Stimulated activated naive CD8-positive, alpha-beta T cell treated with anti-CD3 and anti-CD28 coated beads, Interleukin-15, Interleukin-2, amounts not matched to agents 100 ng/mL and 50 ng/mL, for 24 hours (primary cell): ENCODE measurements around the gene USP31.

ENCODE experiments used
- H3K27ac Mint-ChIP-seq: one replicate; pipeline ENCODE4 v1.8.0; 2021; ENCODE audit warnings: mild to moderate bottlenecking, mixed read lengths
- H3K27me3 Mint-ChIP-seq: one replicate; pipeline ENCODE4 v1.8.0; 2021; ENCODE audit warnings: mixed read lengths
- H3K36me3 Mint-ChIP-seq: one replicate; pipeline ENCODE4 v1.8.0; 2021; ENCODE audit warnings: low read depth, mixed read lengths
- H3K4me1 Mint-ChIP-seq: one replicate; pipeline ENCODE4 v1.8.0; 2021; ENCODE audit warnings: low read depth, mixed read lengths
- H3K4me3 Mint-ChIP-seq: one replicate; pipeline ENCODE4 v1.8.0; 2021; ENCODE audit warnings: mild to moderate bottlenecking, mixed read lengths
- H3K9me3 Mint-ChIP-seq: one replicate; pipeline ENCODE4 v1.8.0; 2021; ENCODE audit warnings: mixed read lengths

The USP31 gene

DNA sequence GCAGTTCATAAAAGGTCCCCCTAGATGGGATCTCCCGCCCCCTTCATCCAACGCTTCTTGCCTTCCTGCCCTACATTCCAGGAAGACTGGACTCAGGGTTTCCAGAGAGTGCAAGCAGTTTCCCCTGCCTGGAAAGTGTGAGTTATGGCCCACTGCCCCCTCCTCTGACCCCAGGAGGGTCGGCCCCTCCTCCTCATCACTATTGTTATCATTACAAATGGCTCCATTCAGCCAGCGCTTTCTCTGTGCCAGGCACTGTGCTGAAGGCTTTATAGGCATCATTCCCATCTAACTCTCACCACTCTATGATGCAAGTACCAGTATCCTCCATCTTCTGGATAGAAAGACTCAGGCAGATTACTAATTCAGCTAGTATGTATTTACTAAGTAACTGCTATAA lies 90.7 kb downstream of the USP31 start:
- H3K4me3 Mint-ChIP-seq: no peak overlapping the region
- no peaks in the 10 kb centered on the region for H3K9me3 Mint-ChIP-seq
- H3K4me1 Mint-ChIP-seq: peaks cover 5% of the 10 kb centered on the region
- H3K27me3 Mint-ChIP-seq: peaks cover 45% of the 10 kb centered on the region
- H3K27ac Mint-ChIP-seq: no peak overlapping the region
- no peaks in the 10 kb centered on the region for H3K36me3 Mint-ChIP-seq

DNA sequence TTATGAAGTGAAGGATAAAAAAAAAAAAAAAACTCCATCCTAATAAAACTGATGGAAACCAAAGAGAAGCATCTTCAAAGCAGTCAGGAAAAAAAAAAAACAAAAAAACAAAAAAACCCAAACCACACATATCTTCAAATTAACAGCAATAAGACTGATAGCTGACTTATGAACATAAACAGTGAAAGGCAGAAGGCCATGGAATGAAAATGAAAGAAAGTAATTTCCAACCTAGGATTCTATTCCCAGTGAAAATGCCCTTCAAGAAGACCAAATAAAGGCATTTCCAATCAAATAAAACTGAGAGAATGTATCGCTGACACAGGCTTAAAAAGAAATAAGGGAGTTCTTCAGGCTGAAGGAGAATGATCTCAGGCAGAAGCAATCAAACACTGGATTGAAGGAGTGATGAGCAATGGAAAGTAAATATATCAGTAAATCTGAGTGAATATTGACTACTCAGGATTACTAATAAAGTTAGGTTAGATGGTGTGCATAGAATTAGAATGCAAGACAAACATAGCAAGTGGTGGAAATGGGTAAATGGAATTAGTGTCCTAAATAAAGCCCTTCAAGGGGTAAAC lies 92.1 kb downstream of the USP31 start:
- Mint-ChIP-seq H3K27ac (no peak overlapping the region), H3K9me3 (no peaks in the 10 kb centered on the region), H3K27me3 (peaks cover 45% of the 10 kb centered on the region), H3K36me3 (no peaks in the 10 kb centered on the region), H3K4me3 (no peak overlapping the region), H3K4me1 (peaks cover 5% of the 10 kb centered on the region)

DNA sequence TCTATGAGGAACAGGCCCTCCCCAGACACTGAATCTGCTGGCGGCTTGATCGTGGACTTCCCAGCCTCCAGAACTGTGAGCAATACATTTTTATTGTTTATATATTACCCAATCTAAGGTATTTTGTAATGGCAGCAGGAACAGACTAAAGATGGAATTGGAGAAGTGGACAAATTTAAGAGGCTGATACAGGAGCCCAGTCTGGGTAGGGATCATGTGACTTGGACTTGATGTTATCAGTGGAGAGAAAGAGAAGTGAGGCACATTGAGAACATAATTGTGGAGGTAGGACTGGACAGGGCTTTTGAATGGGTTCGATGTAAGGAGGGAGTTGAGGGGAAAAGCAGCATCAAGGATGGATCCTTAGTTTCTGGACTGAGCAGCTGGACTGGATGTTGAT lies 93.8 kb downstream of the USP31 start:
- Mint-ChIP-seq H3K4me1 (peaks cover under 1% of the 10 kb centered on the region), H3K36me3 (no peaks in the 10 kb centered on the region), H3K9me3 (no peaks in the 10 kb centered on the region), H3K27me3 (peaks cover 45% of the 10 kb centered on the region), H3K27ac (no peak overlapping the region), H3K4me3 (no peak overlapping the region)

DNA sequence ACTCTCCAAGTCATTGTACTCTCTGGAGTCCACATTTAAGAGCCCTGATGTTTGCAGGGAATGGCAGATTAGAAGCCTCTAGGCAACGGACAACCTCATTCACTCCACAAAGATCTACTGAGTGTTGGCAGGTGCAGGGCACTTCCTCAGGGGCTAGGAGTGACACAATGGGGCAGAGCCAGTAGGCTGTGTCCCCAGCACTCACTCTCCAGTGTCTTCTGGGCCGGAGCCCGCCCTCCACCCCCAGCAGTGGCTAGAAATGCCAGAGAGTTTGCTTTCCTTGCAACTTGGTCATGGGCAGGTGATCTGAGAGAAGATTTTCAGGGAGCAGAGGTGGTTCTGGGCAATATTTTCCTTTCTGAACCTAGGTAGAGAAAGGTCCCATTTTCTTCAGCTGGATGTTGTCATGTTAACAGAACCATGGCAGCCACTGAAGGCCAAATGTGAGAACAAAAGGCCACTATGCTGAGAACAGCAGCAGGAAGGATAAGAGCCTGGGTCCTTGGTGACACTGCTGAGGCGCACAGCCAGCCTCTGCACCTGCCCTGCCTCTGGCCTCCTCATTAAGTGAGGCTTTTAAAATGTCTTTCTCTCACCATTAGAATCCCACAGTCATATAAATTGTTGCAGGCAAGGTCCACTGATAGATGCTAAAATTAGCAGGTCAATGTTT lies 96.2 kb downstream of the USP31 start:
- no peak overlapping the region for H3K4me3 Mint-ChIP-seq
- peaks cover 4% of the 10 kb centered on the region for H3K9me3 Mint-ChIP-seq
- H3K36me3 Mint-ChIP-seq: no peaks in the 10 kb centered on the region
- peaks cover 49% of the 10 kb centered on the region for H3K27me3 Mint-ChIP-seq
- H3K27ac Mint-ChIP-seq: no peak overlapping the region
- H3K4me1 Mint-ChIP-seq: no peaks in the 10 kb centered on the region

DNA sequence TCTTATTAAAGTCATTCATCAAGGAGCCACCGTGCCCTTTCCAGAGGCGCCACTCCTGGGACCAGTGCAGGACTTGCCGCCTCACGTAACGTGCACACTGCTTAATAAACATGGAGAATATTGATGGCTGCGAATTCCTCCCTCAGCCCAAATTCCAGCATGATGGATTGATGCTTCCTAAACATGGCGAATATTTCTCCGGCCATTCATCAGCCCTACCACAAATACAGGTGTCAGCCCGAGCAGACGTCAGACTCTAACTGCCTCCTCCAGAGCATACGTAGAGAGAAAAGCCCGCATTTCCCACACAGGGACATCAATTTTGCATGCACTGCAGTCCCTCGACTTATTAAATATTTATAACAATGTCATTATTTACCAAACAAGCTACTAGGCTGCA lies 97.0 kb downstream of the USP31 start:
- no peak overlapping the region for H3K4me3 Mint-ChIP-seq
- no peaks in the 10 kb centered on the region for H3K4me1 Mint-ChIP-seq
- no peaks in the 10 kb centered on the region for H3K36me3 Mint-ChIP-seq
- H3K27ac Mint-ChIP-seq: no peak overlapping the region
- peaks cover 53% of the 10 kb centered on the region for H3K27me3 Mint-ChIP-seq
- H3K9me3 Mint-ChIP-seq: peaks cover 4% of the 10 kb centered on the region

DNA sequence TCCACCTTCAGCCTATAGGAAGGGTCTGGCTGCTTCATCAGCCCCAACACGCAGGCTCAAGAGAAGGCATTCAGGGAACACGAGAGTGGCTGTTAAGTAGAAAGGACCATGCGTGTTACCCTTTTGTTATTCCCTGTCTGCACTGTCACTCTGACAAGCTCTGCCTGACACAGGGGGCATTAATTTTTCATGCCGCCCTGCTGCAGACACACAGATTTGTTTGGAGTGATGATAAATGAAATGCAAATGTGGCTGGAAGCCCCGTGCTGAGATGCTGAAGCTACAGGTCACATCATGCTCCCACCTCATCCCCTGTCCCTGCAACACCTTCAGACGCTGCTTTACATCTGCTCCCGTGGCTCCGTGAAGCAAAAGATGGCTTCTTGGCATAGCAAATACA lies 97.7 kb downstream of the USP31 start:
- no peak overlapping the region for H3K27ac Mint-ChIP-seq
- H3K4me1 Mint-ChIP-seq: no peaks in the 10 kb centered on the region
- H3K9me3 Mint-ChIP-seq: peaks cover 4% of the 10 kb centered on the region
- H3K36me3 Mint-ChIP-seq: no peaks in the 10 kb centered on the region
- peaks cover 53% of the 10 kb centered on the region for H3K27me3 Mint-ChIP-seq
- H3K4me3 Mint-ChIP-seq: no peak overlapping the region

DNA sequence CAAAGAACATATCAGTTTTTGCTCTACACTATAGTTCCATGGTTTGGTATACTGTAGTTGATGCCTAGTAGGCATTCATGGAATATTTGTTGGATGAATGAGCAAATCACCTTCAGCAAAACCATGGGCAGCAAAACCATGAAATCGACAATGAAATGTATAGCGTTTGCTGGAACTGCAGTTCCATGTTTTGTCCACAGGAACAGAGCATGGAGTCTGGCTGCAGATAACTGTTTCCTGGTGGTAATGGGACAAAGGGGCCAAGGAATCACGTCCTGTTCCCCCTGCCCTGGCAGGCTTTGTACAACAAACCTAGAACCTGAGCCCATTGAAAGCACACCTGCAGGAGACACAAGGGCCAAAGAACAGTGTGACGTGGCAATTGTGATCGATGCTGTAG lies 101.1 kb downstream of the USP31 start:
- peaks cover 34% of the 10 kb centered on the region for H3K27me3 Mint-ChIP-seq
- no peak overlapping the region for H3K4me3 Mint-ChIP-seq
- peaks cover 9% of the 10 kb centered on the region for H3K9me3 Mint-ChIP-seq
- H3K36me3 Mint-ChIP-seq: no peaks in the 10 kb centered on the region
- H3K27ac Mint-ChIP-seq: no peak overlapping the region
- H3K4me1 Mint-ChIP-seq: no peaks in the 10 kb centered on the region

DNA sequence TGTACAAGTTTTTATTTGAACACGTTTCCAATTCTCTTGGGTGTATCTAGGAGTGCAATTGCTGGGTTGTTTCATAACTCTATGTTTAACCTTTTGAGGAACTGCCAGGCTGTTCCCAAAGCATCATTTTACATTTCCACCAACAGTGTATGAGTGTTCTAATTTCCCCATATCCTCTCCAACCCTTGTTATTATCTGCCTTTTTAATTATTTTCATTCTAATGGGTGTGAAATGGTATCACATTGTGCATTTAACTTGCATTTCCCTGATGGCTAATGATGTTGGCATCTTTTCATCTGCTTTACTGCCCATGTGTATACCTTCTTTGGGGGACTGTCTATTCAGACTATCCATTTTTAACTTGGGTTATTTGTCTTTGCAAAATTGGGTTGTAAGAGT lies 104.2 kb downstream of the USP31 start:
- H3K27me3 Mint-ChIP-seq: peaks cover 33% of the 10 kb centered on the region
- H3K4me1 Mint-ChIP-seq: no peaks in the 10 kb centered on the region
- no peaks in the 10 kb centered on the region for H3K36me3 Mint-ChIP-seq
- H3K4me3 Mint-ChIP-seq: no peak overlapping the region
- no peak overlapping the region for H3K27ac Mint-ChIP-seq
- H3K9me3 Mint-ChIP-seq: peaks cover 9% of the 10 kb centered on the region

DNA sequence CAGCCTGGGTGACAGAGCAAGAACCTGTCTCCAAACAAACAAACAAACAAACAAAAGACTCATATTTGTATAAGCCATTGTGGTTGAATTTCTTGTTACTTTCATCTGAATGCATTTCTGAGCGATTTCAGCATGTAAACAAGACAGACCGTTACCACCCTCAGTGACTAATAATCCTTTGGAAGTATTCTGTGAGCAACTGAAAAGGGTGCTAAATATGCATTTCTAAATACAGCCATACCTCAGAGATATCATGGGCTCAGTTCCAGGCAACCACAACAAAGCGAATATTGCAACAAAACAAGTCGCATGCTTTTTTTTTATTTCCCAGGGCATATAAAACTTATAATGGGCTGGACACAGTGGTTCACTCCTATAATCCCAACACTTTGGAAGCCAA lies 109.0 kb downstream of the USP31 start:
- H3K36me3 Mint-ChIP-seq: no peaks in the 10 kb centered on the region
- peaks cover 9% of the 10 kb centered on the region for H3K9me3 Mint-ChIP-seq
- no peak overlapping the region for H3K4me3 Mint-ChIP-seq
- H3K4me1 Mint-ChIP-seq: no peaks in the 10 kb centered on the region
- H3K27me3 Mint-ChIP-seq: peaks cover 7% of the 10 kb centered on the region
- no peak overlapping the region for H3K27ac Mint-ChIP-seq

DNA sequence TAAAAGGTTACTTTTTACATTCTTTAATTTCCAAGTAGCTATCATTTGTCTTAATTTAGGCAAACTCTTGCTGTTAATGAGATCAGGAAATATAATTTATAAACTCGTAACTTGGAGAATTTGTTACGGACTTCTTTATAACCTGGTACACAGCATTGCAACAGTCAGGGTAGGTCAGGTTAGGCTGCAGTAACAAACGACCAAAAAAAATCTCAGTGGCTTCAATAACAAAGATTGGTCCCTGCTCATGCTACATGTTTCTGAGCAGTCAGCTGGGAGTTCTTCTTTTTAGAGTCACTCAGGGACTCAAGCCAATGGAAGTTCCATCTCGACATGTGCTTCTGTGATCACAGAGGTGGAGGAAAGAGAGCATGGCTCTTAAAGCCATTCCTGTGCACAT lies 110.1 kb downstream of the USP31 start:
- Mint-ChIP-seq H3K27me3 (peaks cover 4% of the 10 kb centered on the region), H3K4me3 (no peak overlapping the region), H3K36me3 (no peaks in the 10 kb centered on the region), H3K4me1 (no peaks in the 10 kb centered on the region), H3K27ac (no peak overlapping the region), H3K9me3 (peaks cover 13% of the 10 kb centered on the region)

DNA sequence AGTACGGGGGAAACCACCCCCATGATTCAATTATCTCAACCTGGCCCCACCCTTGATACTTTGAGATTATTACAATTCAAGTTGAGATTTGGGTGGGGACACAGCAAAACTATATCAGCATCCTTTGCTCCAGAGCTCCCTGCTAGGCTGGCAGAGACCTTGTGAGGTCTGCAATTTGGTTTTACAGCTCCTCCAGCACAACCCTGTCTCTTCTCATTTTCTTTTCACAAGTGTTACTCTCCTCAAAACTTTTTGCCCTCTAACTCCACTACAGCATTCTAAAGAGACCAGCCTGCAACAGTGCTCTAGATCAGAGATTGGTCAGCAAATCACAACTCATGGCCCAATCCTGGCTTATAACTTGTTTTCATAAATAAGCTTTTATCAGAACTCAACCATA lies 114.0 kb downstream of the USP31 start:
- Mint-ChIP-seq H3K9me3 (peaks cover 22% of the 10 kb centered on the region), H3K4me3 (no peak overlapping the region), H3K27ac (no peak overlapping the region), H3K27me3 (peaks cover 7% of the 10 kb centered on the region), H3K4me1 (no peaks in the 10 kb centered on the region), H3K36me3 (peaks cover 3% of the 10 kb centered on the region)

DNA sequence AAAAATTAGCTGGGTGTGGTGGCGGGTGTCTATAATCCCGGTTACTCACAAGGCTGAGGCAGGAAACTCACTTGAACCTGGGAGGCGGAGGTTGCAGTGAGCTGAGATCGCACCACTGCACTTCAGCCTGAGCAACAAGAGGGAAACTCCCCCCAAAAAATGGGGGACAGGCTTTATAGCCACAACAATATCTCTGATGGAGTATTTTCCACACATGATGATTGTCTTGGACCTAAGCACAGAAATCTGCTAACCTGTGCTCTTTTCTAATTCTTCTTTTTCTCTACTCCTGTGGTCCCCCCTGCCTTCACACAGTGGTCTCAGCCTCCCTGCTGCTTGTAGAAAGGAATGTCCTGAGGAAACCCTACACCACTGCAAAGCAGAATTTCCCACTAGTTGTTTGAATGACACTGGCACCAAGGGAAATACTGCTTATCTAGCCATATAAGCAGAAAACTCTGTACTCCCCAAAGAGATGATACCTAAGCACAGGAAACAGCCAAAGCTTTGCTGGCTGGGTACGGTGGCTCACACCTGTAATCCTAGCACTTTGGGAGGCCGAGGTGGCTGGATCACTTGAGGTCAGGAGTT lies 117.6 kb downstream of the USP31 start:
- Mint-ChIP-seq H3K9me3 (peaks cover 22% of the 10 kb centered on the region), H3K4me1 (no peaks in the 10 kb centered on the region), H3K27ac (no peak overlapping the region), H3K36me3 (peaks cover 3% of the 10 kb centered on the region), H3K27me3 (peaks cover 24% of the 10 kb centered on the region), H3K4me3 (no peak overlapping the region)

DNA sequence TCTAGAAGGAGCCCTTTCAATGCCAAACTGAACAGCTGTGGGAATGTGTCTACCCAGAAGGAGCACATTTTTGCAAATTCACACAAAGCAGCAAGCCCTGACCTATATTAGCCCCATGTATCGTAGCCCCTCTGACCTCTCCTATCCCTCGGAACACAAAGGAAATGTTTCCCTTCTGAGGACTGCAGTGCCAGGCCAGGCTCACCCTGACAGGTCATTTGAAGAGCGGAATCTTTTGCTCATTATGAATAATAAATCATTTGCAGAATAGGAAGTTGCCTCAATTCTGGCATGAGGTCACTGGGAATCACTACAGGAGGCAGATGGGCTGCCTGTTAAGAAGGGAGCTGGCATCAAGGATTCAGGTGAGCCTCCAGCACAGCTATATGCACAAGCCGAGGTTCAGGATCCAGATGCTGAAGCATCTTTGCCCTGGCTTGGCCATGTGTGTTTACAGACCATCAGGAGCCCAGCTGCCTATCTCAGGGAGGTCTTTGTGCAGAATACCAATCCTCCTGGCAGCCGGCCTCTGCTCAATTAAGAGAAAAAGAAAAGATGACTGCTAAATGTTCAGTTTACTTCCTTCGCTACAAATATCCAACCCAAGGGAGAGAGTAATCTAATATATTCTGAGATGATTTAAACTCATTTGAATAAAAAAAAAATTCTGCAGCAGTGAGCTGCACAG lies 119.4 kb downstream of the USP31 start:
- H3K27ac Mint-ChIP-seq: no peak overlapping the region
- peaks cover 3% of the 10 kb centered on the region for H3K36me3 Mint-ChIP-seq
- H3K4me3 Mint-ChIP-seq: no peak overlapping the region
- peaks cover 29% of the 10 kb centered on the region for H3K27me3 Mint-ChIP-seq
- H3K4me1 Mint-ChIP-seq: no peaks in the 10 kb centered on the region
- H3K9me3 Mint-ChIP-seq: peaks cover 14% of the 10 kb centered on the region

DNA sequence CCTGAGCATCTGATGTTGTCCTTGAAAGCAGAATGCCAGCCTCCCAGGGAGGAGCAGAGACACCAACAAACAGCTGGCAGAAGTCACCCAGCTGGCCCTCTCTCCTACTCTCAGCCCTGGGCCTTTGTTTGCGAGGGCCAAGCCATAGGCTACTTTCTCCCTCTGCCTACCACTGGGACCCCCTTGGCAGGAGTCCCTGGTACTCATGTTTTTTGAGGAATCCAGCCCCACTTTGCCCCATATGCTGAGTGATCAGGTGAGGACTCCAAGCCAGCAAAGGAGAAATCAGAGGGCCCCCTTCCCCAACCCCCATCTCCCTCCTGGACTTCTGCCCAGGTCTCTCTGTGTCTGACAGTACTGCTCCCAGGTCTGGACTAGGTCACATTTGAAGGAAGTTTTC lies 121.9 kb downstream of the USP31 start:
- Mint-ChIP-seq H3K36me3 (no peaks in the 10 kb centered on the region), H3K4me3 (no peak overlapping the region), H3K27ac (no peak overlapping the region), H3K4me1 (no peaks in the 10 kb centered on the region), H3K27me3 (peaks cover 30% of the 10 kb centered on the region), H3K9me3 (no peaks in the 10 kb centered on the region)

DNA sequence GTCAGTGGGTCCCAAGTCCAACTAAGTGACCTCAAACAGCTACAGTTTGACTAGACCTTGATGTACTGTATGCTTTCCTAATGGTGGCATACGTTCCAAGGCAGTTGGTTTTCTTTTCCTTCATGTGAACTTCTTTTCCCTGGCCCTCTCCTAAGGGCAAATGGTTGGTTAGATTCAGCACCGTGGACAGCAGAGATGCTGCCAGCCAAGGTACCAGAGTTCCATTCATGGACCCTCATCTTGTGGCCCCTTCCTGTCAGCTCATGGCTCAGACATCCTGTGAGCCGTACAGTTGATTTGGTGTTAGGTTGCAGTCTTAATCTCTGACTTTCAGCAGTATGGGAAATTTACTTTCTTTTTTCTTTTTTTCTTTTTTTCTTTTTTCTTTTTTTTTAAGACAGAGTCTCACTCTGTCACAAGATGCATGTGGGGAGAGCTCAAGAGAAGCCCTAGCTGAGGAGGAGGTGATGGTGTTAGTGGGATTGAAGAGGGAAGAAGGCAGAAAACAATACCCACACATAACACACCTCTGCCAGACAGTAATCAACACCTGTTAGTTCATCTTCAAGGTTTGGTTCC lies 122.4 kb downstream of the USP31 start:
- no peaks in the 10 kb centered on the region for H3K9me3 Mint-ChIP-seq
- H3K36me3 Mint-ChIP-seq: no peaks in the 10 kb centered on the region
- H3K27me3 Mint-ChIP-seq: peaks cover 30% of the 10 kb centered on the region
- H3K4me3 Mint-ChIP-seq: no peak overlapping the region
- no peaks in the 10 kb centered on the region for H3K4me1 Mint-ChIP-seq
- H3K27ac Mint-ChIP-seq: no peak overlapping the region
